ENCODE data around the gene ATP6V0E2.

ATP6V0E2 gene

GRCh38 chr7:149860821-149861727 lies 12.7 kb upstream of the ATP6V0E2 start:
- TF ChIP-seq EZH2 (IDR thresholded peaks at IDR 0.05; ENCODE audit: borderline replicate concordance, low read length), result no peak
- TF ChIP-seq, protein P1, sequence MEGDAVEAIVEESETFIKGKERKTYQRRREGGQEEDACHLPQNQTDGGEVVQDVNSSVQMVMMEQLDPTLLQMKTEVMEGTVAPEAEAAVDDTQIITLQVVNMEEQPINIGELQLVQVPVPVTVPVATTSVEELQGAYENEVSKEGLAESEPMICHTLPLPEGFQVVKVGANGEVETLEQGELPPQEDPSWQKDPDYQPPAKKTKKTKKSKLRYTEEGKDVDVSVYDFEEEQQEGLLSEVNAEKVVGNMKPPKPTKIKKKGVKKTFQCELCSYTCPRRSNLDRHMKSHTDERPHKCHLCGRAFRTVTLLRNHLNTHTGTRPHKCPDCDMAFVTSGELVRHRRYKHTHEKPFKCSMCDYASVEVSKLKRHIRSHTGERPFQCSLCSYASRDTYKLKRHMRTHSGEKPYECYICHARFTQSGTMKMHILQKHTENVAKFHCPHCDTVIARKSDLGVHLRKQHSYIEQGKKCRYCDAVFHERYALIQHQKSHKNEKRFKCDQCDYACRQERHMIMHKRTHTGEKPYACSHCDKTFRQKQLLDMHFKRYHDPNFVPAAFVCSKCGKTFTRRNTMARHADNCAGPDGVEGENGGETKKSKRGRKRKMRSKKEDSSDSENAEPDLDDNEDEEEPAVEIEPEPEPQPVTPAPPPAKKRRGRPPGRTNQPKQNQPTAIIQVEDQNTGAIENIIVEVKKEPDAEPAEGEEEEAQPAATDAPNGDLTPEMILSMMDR (IDR thresholded peaks at IDR 0.05; ENCODE audit: low read length), result peak; percentile 90
- Histone ChIP-seq H3F3A (ENCODE audit: insufficient read depth, low read length) (no peaks in the 10 kb centered on the region), H3K4me2 (ENCODE audit: low read length) (no peak overlapping the region), H3K4me3 (ENCODE audit: low read depth, low read length, poor library complexity, severe bottlenecking) (no peak overlapping the region), H2AFZ (ENCODE audit: low read length) (no peak overlapping the region), H3K79me2 (ENCODE audit: insufficient read depth, low read length) (no peaks in the 10 kb centered on the region), H3K4me1 (ENCODE audit: insufficient read depth, low read length, severe bottlenecking) (no peaks in the 10 kb centered on the region), H3K27me3 (ENCODE audit: insufficient read depth, low read length) (no peaks in the 10 kb centered on the region), H3K9me3 (ENCODE audit: low read length) (no peaks in the 10 kb centered on the region), H3K27ac (ENCODE audit: low read depth, low read length, poor library complexity, severe bottlenecking) (no peak overlapping the region), H4K20me1 (ENCODE audit: insufficient read depth, low read length) (no peaks in the 10 kb centered on the region), H3K9me2 (ENCODE audit: low read depth, low read length) (no peaks in the 10 kb centered on the region), H3K9ac (ENCODE audit: low read length) (no peak overlapping the region), H3K36me3 (ENCODE audit: insufficient read depth, low read length) (no peaks in the 10 kb centered on the region)

GRCh38 chr7:149861728-149862045 lies 12.1 kb upstream of the ATP6V0E2 start:
- Histone ChIP-seq H3K27me3 (ENCODE audit: insufficient read depth, low read length) (no peaks in the 10 kb centered on the region), H3K4me1 (ENCODE audit: insufficient read depth, low read length, severe bottlenecking) (no peaks in the 10 kb centered on the region), H3K9ac (ENCODE audit: low read length) (no peak overlapping the region), H2AFZ (ENCODE audit: low read length) (no peak overlapping the region), H3K36me3 (ENCODE audit: insufficient read depth, low read length) (no peaks in the 10 kb centered on the region), H3K9me2 (ENCODE audit: low read depth, low read length) (no peaks in the 10 kb centered on the region), H3K27ac (ENCODE audit: low read depth, low read length, poor library complexity, severe bottlenecking) (no peak overlapping the region), H3K4me3 (ENCODE audit: low read depth, low read length, poor library complexity, severe bottlenecking) (no peak overlapping the region), H3F3A (ENCODE audit: insufficient read depth, low read length) (no peaks in the 10 kb centered on the region), H4K20me1 (ENCODE audit: insufficient read depth, low read length) (no peaks in the 10 kb centered on the region), H3K4me2 (ENCODE audit: low read length) (no peak overlapping the region), H3K9me3 (ENCODE audit: low read length) (no peaks in the 10 kb centered on the region), H3K79me2 (ENCODE audit: insufficient read depth, low read length) (no peaks in the 10 kb centered on the region)
- no peak for TF ChIP-seq EZH2 (IDR thresholded peaks at IDR 0.05; ENCODE audit: borderline replicate concordance, low read length)
- TF ChIP-seq, protein P1 (IDR thresholded peaks at IDR 0.05; ENCODE audit: low read length), result no peak

DNA sequence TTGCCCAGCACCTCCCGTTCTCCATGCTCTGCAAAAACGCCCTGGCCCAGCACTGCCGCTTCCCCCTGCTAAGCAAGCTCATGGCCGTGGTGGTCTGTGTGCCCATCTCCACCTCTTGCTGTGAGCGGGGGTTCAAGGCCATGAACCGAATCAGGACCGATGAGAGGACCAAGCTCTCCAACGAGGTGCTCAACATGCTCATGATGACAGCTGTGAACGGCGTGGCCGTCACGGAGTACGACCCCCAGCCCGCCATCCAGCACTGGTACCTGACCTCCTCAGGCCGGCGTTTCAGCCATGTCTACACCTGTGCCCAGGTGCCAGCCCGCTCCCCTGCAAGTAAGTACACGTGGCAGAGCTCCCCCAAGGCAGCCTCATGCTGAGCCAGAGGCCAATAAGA lies 11.6 kb upstream of the ATP6V0E2 start:
- Histone ChIP-seq H3F3A (ENCODE audit: insufficient read depth, low read length) (no peaks in the 10 kb centered on the region), H3K27me3 (ENCODE audit: insufficient read depth, low read length) (no peaks in the 10 kb centered on the region), H3K9me2 (ENCODE audit: low read depth, low read length) (no peaks in the 10 kb centered on the region), H3K9me3 (ENCODE audit: low read length) (no peaks in the 10 kb centered on the region), H3K4me2 (ENCODE audit: low read length) (no peak overlapping the region), H3K79me2 (ENCODE audit: insufficient read depth, low read length) (no peaks in the 10 kb centered on the region), H3K4me1 (ENCODE audit: insufficient read depth, low read length, severe bottlenecking) (no peaks in the 10 kb centered on the region), H3K27ac (ENCODE audit: low read depth, low read length, poor library complexity, severe bottlenecking) (no peak overlapping the region), H3K36me3 (ENCODE audit: insufficient read depth, low read length) (no peaks in the 10 kb centered on the region), H3K4me3 (ENCODE audit: low read depth, low read length, poor library complexity, severe bottlenecking) (no peak overlapping the region), H4K20me1 (ENCODE audit: insufficient read depth, low read length) (no peaks in the 10 kb centered on the region), H3K9ac (ENCODE audit: low read length) (no peak overlapping the region), H2AFZ (ENCODE audit: low read length) (no peak overlapping the region)
- no peak for TF ChIP-seq EZH2 (IDR thresholded peaks at IDR 0.05; ENCODE audit: borderline replicate concordance, low read length)
- TF ChIP-seq, protein P1 (IDR thresholded peaks at IDR 0.05; ENCODE audit: low read length), result no peak

All from OCI-LY1 (cell line).